Stomach (tissue), 4 donors: ENCODE measurements around the gene KERA.

Source experiments
- CTCF ChIP-seq, 7 experiments: fragments of 450-650 bp in 4 of 7; fragments of 200-600 bp in 3 of 7; sonication (generic) in 3 of 7; IDR thresholded peaks; one replicate each; pipeline ENCODE4 v1.5.1; 2016 to 2019; ENCODE audit warnings: antibody characterized with exemption in 7 of 7, control low read depth in 2 of 7, mild to moderate bottlenecking in 1 of 7
- EP300 ChIP-seq: sonication (generic); formaldehyde crosslinking; IDR thresholded peaks from one replicate; pipeline ENCODE4 v1.6.1; 2017; ENCODE audit warnings: antibody characterized with exemption
- POLR2A ChIP-seq, 4 donors: fragments of 450-650 bp; IDR thresholded peaks; one replicate each; pipeline ENCODE4 v1.6.1; 2016; ENCODE audit warnings: antibody characterized with exemption in 4 of 4, control low read depth in 2 of 4, mild to moderate bottlenecking in 1 of 4, moderate library complexity in 1 of 4
- POLR2AphosphoS5 ChIP-seq, 3 donors: sonication (generic); formaldehyde crosslinking; IDR thresholded peaks; one replicate each; pipeline ENCODE4 v1.6.1; 2016; ENCODE audit warnings: antibody characterized with exemption in 3 of 3

GRCh38 chr12:91017043-91017442 is 40.8 kb downstream of the KERA start:
- no peak for TF ChIP-seq CTCF (IDR thresholded peaks at IDR 0.05)
- no peak for TF ChIP-seq POLR2A (IDR thresholded peaks at IDR 0.05)
- TF ChIP-seq POLR2AphosphoS5 (IDR thresholded peaks at IDR 0.05) = no peak
- no peak for TF ChIP-seq EP300
